Raji (cell line): ENCODE results near the gene FLT3LG.

Experiments used
- POLR2A ChIP-seq: IDR thresholded peaks from 2 replicates; pipeline ENCODE4 v1.6.1; 2011; ENCODE audit warnings: low read depth, low read length, control low read depth; ENCODE audit not compliant: insufficient read depth

FLT3LG gene

DNA sequence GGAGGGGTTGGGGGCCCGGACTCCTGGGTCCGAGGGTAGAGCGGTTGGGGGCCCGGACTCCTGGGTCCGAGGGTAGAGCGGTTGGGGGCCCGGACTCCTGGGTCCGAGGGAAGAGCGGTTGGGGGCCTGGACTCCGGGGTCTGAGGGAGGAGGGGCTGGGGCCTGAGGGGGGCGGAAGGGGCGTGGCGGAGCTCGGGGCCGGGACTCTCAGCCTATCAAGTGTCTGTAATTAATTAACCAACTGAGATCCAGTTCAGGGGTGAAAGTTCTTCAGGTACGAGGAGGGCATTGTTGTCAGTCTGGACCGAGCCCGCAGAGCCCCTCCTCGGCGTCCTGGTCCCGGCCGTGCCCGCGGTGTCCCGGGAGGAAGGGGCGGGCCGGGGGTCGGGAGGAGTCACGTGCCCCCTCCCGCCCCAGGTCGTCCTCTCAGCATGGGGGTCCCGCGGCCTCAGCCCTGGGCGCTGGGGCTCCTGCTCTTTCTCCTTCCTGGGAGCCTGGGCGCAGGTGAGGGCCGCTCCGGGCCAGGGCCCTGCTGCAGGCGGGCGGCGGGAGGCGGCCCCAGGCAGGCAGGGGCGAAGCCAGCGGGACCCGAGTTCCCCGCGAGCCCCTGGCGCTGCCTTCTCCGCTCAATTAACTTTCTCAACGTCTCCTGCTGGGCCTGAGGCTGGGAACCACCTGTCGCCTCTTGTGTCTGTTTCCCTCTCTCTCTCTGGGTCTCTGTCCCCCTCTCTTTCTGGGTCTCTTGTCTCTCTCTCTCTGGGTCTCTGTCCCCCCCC lies 39.1 kb downstream of the FLT3LG start:
- 0 out of 2 replicates have a peak, but pooled peaks have one; percentile 13 for TF ChIP-seq POLR2A

DNA sequence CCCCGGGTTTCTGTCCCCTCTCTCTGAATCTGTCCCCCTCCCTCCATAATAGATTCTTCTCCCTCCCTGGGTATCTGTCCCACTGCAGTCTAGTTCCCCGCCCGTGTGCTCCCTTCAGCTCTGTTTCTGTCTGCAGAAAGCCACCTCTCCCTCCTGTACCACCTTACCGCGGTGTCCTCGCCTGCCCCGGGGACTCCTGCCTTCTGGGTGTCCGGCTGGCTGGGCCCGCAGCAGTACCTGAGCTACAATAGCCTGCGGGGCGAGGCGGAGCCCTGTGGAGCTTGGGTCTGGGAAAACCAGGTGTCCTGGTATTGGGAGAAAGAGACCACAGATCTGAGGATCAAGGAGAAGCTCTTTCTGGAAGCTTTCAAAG lies 39.7 kb downstream of the FLT3LG start:
- TF ChIP-seq POLR2A, result no peak

DNA sequence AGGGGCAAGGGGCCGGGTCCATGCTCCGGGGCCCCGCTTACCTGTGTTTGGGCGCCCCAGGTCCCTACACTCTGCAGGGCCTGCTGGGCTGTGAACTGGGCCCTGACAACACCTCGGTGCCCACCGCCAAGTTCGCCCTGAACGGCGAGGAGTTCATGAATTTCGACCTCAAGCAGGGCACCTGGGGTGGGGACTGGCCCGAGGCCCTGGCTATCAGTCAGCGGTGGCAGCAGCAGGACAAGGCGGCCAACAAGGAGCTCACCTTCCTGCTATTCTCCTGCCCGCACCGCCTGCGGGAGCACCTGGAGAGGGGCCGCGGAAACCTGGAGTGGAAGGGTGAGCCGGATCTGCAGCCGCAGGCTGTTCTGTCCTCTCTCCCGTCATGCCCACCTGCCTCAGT lies 40.1 kb downstream of the FLT3LG start:
- no peak for TF ChIP-seq POLR2A

DNA sequence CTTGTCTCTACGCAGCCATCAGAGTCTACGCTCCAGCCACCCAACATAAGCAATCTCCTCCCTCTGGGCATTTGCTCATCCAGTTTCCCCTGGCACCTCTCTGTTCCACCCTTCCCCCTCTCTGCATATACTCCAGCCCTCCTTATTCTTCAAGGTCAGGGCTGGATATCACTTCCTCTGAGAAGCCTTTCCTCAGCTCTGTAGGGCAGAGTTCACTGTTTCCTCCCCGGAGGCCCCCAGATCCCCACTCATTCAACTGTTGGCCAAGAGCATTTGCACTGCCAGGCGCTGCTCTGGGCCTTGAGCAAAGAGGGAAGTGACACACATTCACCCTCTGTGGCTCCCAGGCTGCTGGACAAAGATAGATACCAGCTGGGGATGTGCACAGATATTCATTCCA lies 41.8 kb downstream of the FLT3LG start:
- no peak for TF ChIP-seq POLR2A

DNA sequence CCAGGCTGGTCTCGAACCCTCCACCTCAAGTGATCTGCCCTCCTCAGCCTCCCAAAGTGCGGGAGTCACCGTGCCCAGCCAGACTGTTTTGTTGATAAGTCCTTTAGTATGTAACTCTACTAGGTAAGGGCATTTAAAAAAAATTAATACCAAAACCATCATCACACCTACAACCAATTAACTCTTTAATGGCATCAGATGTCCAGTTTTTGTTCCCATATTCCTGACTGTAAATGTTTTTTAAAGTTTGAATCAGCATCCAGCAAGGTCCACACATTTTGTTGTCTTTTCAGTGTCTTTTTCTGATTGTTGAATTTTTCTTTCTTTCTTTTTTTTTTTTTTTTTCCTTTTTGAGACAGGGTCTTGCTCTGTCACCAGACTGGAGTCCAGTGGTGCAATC lies 44.0 kb downstream of the FLT3LG start:
- TF ChIP-seq POLR2A, result no peak

- TF ChIP-seq POLR2A, result no peak
Observed at GRCh38 chr19:49520705-49521319, 46.8 kb downstream of the FLT3LG start.

DNA sequence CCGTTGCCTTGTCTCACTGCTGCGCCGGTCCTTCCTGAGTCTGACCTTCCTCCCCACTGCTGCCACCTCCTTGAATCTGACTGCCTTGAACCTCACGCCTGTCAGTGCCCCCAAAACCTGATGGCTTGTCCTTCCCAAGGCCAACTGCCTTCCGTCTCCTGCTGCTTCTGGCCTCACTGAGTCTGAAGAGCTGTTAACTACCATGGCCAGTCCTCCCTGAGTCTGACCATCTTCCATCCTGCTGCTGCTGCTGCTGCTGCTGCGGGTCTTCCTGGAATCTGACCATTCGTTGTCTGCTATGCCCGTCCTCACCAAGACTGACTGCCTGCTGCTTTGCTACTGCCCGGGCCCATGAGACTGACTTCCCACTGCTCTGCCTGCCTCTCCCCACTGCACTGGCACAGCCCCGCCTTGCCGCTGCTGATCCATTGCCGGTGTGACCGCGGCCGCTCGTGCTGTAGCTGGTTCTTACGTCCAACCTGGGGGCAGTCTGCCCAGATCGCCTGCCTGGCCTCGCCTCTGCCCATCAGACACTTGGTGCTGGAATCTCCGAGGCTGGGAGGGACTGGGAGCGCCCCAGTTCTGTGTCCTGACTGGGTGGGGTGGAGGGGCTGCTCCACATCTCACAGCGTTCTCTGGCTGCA lies 50.9 kb downstream of the FLT3LG start:
- no peak for TF ChIP-seq POLR2A

DNA sequence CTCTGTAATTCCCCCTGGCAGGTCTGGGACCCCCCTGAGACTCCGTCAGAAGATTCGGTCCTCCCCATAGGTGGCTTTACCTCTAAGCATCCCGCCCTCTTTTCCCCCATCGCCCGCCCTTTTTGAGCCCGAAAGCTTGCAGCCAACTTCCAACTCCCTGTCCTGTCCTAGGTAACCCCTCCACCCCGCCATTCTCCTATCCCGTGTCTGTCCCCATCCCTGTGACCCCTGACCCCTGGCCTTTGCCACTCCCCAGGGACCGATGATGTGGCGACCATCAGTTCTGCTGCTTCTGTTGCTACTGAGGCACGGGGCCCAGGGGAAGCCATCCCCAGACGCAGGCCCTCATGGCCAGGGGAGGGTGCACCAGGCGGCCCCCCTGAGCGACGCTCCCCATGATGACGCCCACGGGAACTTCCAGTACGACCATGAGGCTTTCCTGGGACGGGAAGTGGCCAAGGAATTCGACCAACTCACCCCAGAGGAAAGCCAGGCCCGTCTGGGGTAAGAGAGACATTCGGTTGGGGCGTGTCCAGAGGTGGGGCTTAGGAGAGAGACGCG lies 54.3 kb downstream of the FLT3LG start:
- no peak for TF ChIP-seq POLR2A

DNA sequence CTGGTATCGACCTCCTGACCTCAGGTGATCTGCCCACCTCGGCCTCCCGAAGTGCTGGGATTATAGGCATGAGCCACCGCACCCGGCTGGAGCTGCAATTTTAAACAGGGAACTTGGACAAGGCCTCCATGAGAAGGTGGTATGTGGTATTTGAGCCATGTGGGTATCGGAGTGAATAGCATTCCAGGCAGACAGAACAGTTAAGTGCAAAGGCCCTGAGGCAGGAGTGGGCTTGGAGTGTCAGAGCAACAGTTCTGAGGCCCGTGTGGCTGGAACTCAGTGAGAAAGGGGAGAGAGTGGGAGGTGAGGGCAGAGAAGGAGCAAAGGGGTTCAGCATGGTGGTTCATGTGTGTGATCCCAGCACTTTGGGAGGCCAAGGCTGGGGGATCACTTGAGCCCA lies 56.7 kb downstream of the FLT3LG start:
- TF ChIP-seq POLR2A, result no peak

- TF ChIP-seq POLR2A, result no peak
Observed at GRCh38 chr19:49533551-49534488, 59.8 kb downstream of the FLT3LG start.

GRCh38 chr19:49534632-49535385 lies 60.8 kb downstream of the FLT3LG start:
- no peak for TF ChIP-seq POLR2A
